Right lobe of liver (tissue), 6 donors: ENCODE data around the gene RNASE9. TPM values are rescaled to one million over a fixed set of nuclear protein-coding genes. Genes with fewer than 3 reads are reported as not detected.

Experiments
- ATAC-seq, 4 donors: fragments of 200-7000 bp; cut with Tn5 transposase; one replicate each; pipeline ENCODE4 v1.9.1; 2020; ENCODE audit warnings: mild to moderate bottlenecking in 4 of 4, moderate library complexity in 4 of 4
- DNase-seq, 3 donors: peaks; one replicate each; pipeline ENCODE4 v3.0.0-alpha.2; 2020
- H3K27ac ChIP-seq, 3 donors: fragments of 200-600 bp; one replicate each; pipeline ENCODE4 v1.8.0; 2022
- H3K27me3 ChIP-seq, 2 donors: fragments of 200-600 bp; one replicate each; pipeline ENCODE4 v1.8.0; 2022
- H3K36me3 ChIP-seq, 4 donors: fragments of 200-600 bp; sonication (generic) in 1 of 4; one replicate each; pipeline versions ENCODE4 v1.5.1 to v1.8.0; 2017 to 2022; ENCODE audit warnings: control low read depth in 1 of 4
- H3K4me1 ChIP-seq, 4 donors: fragments of 200-600 bp; sonication (generic) in 1 of 4; one replicate each; pipeline versions ENCODE4 v1.5.1 to v1.8.0; 2017 to 2022; ENCODE audit warnings: control low read depth in 1 of 4
- H3K4me3 ChIP-seq, 3 donors: fragments of 200-600 bp; one replicate each; pipeline ENCODE4 v1.8.0; 2022
- H3K9me3 ChIP-seq, 4 donors: fragments of 200-600 bp; sonication (generic) in 1 of 4; one replicate each; pipeline versions ENCODE4 v1.5.1 to v1.8.0; 2017 to 2022; ENCODE audit warnings: control low read depth in 1 of 4
- POLR2A ChIP-seq: fragments of 450-650 bp; IDR thresholded peaks from one replicate; pipeline ENCODE4 v1.6.1; 2017; ENCODE audit warnings: antibody characterized with exemption, mild to moderate bottlenecking
- WGBS: methylation state at CpG from one replicate; pipeline ENCODE4 v1.1.6; 2018; ENCODE audit warnings: low coverage, low lambda C conversion rate; ENCODE audit not compliant: insufficient coverage; ENCODE audit errors: missing lambda C conversion rate; 5-methylcytosine and 5-hydroxymethylcytosine counted together
- intact Hi-C, 2 donors: fragments of 100-400 bp; cut with DNase I; formaldehyde crosslinking; loops; one replicate each; pipeline versions ENCODE4 v1.11.2 to v1.14.1; 2022
- total RNA-seq, 6 experiments: library from RNA; depleted of rRNA in 2 of 6; stranded (reverse); fragments of >200 nt in 2 of 6; fragmentation: NEBNext Ultra II Directional in 3 of 6; extraction: Animal tissue kit (Norgen Biotek cat#: 25700) in 3 of 6; gene quantifications; one replicate each; pipeline versions ENCODE4 v1.1.0 to v1.2.4, GENCODE V29; 2016 to 2023
- TF ChIP-seq, protein P1 (sequence below), 4 donors: fragments of 200-600 bp in 3 of 4; fragments of 450-650 bp in 1 of 4; IDR thresholded peaks; one replicate each; pipeline versions ENCODE4 v1.5.1 to v1.8.0; 2016 to 2022; ENCODE audit warnings: antibody characterized with exemption in 4 of 4, mild to moderate bottlenecking in 2 of 4
- donor health status: DM: no; HTN: yes; CAD: no.
- donor health status: DM: no; HTN: no; CAD: no.
- donor health status: DM: no; HTN: no; CAD: no.
- donor health status: DM: no; HTN: yes; CAD: no.
- donor health status: DM: no; HTN: yes; CAD: no.

RNASE9 gene
- total RNA-seq, 6 experiments from 2014 or later, result not detected

DNA sequence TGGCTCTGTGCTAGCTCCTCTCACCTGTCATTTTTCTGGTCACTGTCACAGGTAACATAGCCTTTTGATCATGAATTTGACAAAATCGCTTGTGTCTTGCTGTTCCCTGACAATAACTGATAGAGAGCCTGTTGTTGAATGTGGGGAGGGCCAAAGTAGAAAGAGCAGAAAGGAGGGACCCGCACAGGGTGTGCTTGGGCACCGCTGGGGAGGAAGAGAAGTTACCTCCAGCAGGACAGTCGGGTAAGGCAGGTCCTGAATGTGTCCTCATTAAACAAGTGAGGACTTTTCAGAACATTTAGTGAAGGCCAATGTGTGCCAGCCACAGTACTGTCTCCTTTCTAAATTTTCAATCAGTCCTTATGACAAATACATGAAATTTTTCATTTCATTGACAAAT is 30.4 kb upstream of the RNASE9 start, which contains the start of gene RNASE12:
Gene RNASE12, minus strand, starts transcription at position 142 of the 400 bp plus-strand sequence. CDS start 653 bp downstream, outside the sequence.
- H3K9me3 ChIP-seq, result no peaks in the 10 kb centered on the region
- no peaks in the 10 kb centered on the region for H3K27me3 ChIP-seq
- ATAC-seq (no peak), DNase-seq (no peak)
- 62% methylated on average over 3 of the region's 4 CpGs for WGBS
- no peak within 1 kb of the TSS for H3K4me3 ChIP-seq
- H3K4me1 ChIP-seq, result no peaks in the 10 kb centered on the region
- H3K36me3 ChIP-seq, result no peaks in the 10 kb centered on the region
- no peak within 1 kb of the TSS for H3K27ac ChIP-seq
- no peak for TF ChIP-seq POLR2A
- TF ChIP-seq, protein P1, sequence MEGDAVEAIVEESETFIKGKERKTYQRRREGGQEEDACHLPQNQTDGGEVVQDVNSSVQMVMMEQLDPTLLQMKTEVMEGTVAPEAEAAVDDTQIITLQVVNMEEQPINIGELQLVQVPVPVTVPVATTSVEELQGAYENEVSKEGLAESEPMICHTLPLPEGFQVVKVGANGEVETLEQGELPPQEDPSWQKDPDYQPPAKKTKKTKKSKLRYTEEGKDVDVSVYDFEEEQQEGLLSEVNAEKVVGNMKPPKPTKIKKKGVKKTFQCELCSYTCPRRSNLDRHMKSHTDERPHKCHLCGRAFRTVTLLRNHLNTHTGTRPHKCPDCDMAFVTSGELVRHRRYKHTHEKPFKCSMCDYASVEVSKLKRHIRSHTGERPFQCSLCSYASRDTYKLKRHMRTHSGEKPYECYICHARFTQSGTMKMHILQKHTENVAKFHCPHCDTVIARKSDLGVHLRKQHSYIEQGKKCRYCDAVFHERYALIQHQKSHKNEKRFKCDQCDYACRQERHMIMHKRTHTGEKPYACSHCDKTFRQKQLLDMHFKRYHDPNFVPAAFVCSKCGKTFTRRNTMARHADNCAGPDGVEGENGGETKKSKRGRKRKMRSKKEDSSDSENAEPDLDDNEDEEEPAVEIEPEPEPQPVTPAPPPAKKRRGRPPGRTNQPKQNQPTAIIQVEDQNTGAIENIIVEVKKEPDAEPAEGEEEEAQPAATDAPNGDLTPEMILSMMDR (IDR thresholded peaks at IDR 0.05), result no peak
- intact Hi-C loops, result no loop called here

DNA sequence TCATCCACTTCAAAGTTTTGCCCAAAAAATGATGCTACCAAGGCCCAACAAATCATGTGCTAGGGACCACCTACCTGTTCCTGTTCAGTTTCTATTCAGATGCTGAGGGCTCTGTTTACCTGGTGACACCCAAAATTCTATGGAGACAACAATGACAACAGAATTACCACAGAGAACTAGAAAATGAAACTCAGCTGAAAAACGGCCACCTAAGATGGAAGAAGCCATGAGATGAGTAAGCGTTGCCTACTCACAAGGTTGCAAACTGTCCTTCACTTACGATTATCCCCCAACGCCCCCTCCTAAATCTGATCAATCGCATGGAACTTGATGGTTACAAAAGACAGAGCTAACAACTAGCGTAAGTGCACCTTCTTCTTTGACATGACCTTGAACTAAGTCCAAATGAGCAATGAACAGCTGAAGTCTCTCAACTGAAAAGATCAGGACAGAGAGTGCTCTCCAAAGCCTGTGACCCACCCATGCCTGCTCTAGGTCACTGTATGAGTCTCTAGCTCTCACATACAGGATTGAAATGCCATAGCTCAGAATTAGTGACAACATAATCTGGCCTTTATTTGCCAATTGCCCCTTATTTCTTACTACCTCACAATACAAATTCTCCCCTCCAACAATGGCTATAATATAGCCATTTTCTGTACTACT is 26.8 kb upstream of the RNASE9 start, which contains the start of gene RNASE11:
Gene RNASE11, minus strand, starts transcription at position 513 of the 666 bp plus-strand sequence.
- WGBS, result 33% methylated on average over 4 of the region's 6 CpGs
- DNase-seq (no peak), ATAC-seq (no peak)
- Histone ChIP-seq H3K4me1 (no peaks in the 10 kb centered on the region), H3K27me3 (no peaks in the 10 kb centered on the region), H3K9me3 (no peaks in the 10 kb centered on the region), H3K4me3 (no peak within 1 kb of the TSS), H3K36me3 (no peaks in the 10 kb centered on the region), H3K27ac (no peak within 1 kb of the TSS)
- intact Hi-C loops, result no loop called here
- TF ChIP-seq POLR2A, result no peak
- TF ChIP-seq, protein P1 (IDR thresholded peaks at IDR 0.05), result no peak

DNA sequence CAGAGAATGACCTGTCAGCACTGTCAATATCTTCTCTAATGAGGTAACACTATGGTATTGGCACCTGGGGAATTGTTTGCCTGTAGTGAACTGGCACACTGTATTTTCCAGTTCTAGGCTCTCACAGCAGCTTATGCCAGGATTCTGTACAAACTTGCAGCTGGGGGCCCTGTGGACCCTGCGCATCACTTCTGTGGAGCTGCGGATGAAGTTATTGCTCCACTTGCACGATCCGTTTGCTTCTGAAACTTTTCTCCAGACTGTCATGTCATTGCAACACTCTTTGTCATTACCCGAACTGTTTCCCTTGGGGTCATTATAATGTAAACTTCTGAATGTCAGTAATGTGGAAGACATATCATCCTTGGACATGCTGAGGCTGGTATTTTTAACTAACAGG is 23.1 kb upstream of the RNASE9 start:
- no peaks in the 10 kb centered on the region for H3K27me3 ChIP-seq

DNA sequence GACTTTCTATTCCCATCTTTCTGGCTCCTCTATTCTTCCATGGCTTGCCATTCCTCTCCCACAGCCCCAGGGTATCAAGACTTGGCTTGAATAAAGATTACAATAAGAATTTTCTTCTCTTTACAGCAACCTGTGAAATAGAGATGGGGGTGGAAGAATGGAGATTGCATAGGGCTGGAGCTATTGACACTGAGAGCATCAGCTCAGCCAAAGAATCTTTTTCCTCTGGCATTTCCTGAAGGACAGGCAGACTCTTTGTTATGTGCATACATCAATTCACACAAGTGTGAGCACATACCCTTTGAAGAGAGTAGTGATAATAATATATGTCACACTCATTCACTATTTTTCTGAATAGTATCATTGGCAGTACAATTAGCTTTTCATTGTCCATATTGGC is 22.3 kb upstream of the RNASE9 start:
- ATAC-seq, result no peak
- intact Hi-C loops, result no loop called here
- no peaks in the 10 kb centered on the region for H3K4me1 ChIP-seq
- no peaks in the 10 kb centered on the region for H3K36me3 ChIP-seq
- H3K9me3 ChIP-seq, result no peaks in the 10 kb centered on the region
- DNase-seq, result no peak
- no peak overlapping the region for H3K27ac ChIP-seq
- H3K4me3 ChIP-seq, result no peak overlapping the region
- no peaks in the 10 kb centered on the region for H3K27me3 ChIP-seq
- TF ChIP-seq POLR2A, result no peak
- TF ChIP-seq, protein P1 (IDR thresholded peaks at IDR 0.05), result no peak

More for the DNA sequence above, 23.1 kb upstream of the RNASE9 start:
- 23% methylated on average over 5 of the region's 5 CpGs for WGBS
- DNase-seq (no peak), ATAC-seq (no peak)
- intact Hi-C loops, result no loop called here
- Histone ChIP-seq H3K36me3 (no peaks in the 10 kb centered on the region), H3K9me3 (no peaks in the 10 kb centered on the region), H3K4me1 (no peaks in the 10 kb centered on the region), H3K4me3 (no peak overlapping the region), H3K27ac (no peak overlapping the region)
- TF ChIP-seq, protein P1 (IDR thresholded peaks at IDR 0.05), result no peak
- no peak for TF ChIP-seq POLR2A
